Stomach (tissue), 4 donors: Measurements from ENCODE around the gene KIF6.

ENCODE experiments used
- CTCF ChIP-seq, 7 experiments: fragments of 450-650 bp in 4 of 7; fragments of 200-600 bp in 3 of 7; sonication (generic) in 3 of 7; IDR thresholded peaks; one replicate each; pipeline ENCODE4 v1.5.1; 2016 to 2019; ENCODE audit warnings: antibody characterized with exemption in 7 of 7, control low read depth in 2 of 7, mild to moderate bottlenecking in 1 of 7
- EP300 ChIP-seq: sonication (generic); formaldehyde crosslinking; IDR thresholded peaks from one replicate; pipeline ENCODE4 v1.6.1; 2017; ENCODE audit warnings: antibody characterized with exemption
- POLR2A ChIP-seq, 4 donors: fragments of 450-650 bp; IDR thresholded peaks; one replicate each; pipeline ENCODE4 v1.6.1; 2016; ENCODE audit warnings: antibody characterized with exemption in 4 of 4, control low read depth in 2 of 4, mild to moderate bottlenecking in 1 of 4, moderate library complexity in 1 of 4
- POLR2AphosphoS5 ChIP-seq, 3 donors: sonication (generic); formaldehyde crosslinking; IDR thresholded peaks; one replicate each; pipeline ENCODE4 v1.6.1; 2016; ENCODE audit warnings: antibody characterized with exemption in 3 of 3

- no peak for TF ChIP-seq CTCF (IDR thresholded peaks at IDR 0.05)
- no peak for TF ChIP-seq EP300
- no peak for TF ChIP-seq POLR2A (IDR thresholded peaks at IDR 0.05)
- no peak for TF ChIP-seq POLR2AphosphoS5 (IDR thresholded peaks at IDR 0.05)
Measured at GRCh38 chr6:39387785-39388184, 337.4 kb downstream of the KIF6 start.
